T-helper 2 cell treated with Interferon-gamma antibody and Interleukin-4, amounts not matched to agents 100 ng/mL and 5 ng/mL, for 36 hours (primary cell): ENCODE results near the gene CANT1. TPM values are rescaled to one million over a fixed set of nuclear protein-coding genes. Genes with fewer than 3 reads are reported as not detected.
"Not testable (repeated sequence)": the region's sequence is repeated elsewhere in the genome, so short reads cannot be mapped to it uniquely, and the experiment has no call there.

Experiments
- intact Hi-C: fragments of 100-400 bp; cut with micrococcal nuclease; formaldehyde crosslinking; loops from one replicate; pipeline ENCODE4 v1.15.1; 2023
- total RNA-seq: library from RNA; stranded (reverse); gene quantifications from 2 replicates; pipeline ENCODE4 v1.2.3, GENCODE V29; 2022

CANT1 gene
- total RNA-seq, 1 donor from 2014 or later = 69.5 TPM

DNA sequence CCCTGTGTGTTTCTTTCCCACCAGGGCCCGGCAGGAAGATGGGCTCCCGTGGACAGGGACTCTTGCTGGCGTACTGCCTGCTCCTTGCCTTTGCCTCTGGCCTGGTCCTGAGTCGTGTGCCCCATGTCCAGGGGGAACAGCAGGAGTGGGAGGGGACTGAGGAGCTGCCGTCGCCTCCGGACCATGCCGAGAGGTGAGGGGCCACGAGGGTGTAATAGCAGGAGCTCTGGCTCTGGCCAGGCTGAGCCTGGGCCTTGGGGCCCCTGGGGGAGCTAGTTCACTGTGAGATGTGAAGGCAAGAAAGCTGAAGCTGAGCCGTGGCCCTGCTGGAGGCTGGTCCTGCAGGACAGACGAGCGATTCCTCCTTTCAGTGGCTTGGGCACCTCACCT, 34.4 kb upstream of the CANT1 start:
- intact Hi-C loops = no loop called here

DNA sequence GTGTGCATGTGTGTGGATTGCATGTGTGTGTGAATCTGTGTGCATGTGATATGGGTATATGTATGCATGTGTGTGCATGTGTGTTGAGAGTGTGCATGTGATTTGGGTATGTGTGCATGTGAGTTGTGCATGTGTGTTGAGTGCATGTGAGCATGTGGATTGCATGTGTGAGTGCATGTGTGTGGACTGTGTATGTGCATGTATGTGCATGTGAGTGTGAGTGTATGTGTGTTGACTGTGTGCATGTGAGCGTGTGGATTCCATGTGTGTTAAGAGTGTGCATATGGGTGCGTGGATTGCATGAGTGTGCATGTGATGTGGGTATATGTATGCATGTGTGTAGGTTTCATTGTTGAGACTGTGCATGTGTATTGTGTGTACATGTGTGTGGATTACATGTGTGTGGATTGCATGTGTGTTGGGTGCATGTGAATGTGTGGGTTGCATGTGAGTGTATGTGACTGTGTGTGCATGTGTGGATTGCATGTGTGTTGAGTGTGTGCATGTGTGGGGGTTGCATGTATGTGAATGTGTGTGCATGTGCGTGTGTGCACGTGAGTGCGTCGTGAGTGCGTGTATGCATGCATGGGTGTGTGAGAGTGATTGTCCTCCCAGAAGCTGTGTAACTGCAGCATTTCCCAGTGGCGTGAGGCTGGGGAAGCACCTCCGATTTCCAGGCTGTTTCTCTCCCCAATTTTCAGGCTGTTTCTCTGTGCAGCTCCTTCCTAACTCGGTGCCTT, 33.8 kb upstream of the CANT1 start:
- intact Hi-C loops = no loop called here

DNA sequence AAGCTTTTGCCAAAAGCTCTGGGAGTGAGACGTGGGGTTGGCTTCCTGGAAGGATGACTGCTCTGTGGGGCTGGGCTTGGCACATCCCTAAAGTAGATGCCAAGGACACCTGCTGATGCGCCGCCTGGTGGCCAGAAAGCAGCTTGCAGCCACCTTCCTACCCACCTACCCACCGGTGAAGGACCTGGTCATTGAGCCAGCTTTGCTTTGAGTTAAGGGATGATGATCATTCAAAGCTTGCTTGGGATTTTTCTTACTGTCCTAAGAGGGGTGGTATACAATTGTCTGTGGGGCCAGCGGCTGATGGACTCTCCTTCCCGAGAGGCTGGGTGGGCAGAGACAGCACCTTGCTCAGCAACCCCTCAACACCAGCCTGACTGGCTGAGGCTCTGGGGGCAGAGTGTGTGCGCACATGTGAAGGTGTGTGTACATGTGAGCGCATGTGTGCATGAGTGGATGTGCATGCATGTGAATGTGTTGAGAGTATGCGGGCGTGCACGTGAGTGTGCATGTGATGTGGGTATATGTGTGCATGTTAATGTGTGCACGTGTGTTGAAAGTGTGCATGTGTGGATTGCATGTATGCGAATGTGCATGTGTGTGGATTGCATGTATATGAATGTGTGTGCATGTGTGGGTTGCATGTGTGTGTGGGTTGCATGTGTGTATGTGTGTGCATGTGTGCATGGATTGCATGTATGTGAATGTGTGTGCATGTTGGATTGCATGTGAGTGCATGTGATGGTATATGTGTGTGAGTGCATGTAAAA, 33.0 kb upstream of the CANT1 start:
- intact Hi-C loops = loop anchor here (1.0 kb wide), 1 partner anchor 23 kb away; no protein-coding TSS in a partner anchor

DNA sequence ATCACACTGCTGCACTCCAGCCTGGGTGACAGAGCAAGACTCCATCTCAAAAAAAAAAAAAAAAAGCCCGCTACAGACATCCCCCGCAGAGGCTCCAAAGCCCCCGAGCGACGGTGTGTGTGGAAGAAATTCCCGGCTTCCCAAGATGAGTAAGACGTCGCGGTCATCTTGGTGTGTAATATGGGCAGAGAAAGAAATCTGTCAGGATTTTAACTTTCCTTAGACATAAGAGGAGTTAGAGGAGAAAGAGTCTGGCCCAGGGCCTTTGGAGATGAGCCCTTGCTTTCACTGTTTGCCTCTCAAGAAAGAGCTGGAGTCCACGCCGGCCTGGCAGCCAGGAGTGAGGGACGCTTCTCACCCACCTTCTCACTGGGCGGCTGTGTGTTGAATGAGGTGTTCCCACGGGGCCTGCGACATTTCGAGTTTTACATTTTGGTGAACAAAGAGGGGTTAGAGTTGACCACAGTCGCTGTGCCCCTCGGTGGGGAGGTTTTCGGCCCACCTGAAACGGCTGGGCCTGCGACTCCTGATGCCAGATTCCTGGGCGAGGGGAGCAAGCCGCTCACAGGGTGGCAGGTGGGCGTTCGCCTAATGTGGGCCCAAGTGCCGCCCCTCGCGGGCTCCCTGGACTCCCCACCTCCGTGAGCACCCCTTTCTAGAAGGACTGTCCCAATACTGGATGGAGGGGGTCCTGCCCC, 32.3 kb upstream of the CANT1 start:
- intact Hi-C loops = loop anchor here (1.0 kb wide), 1 partner anchor 23 kb away; no protein-coding TSS in a partner anchor

DNA sequence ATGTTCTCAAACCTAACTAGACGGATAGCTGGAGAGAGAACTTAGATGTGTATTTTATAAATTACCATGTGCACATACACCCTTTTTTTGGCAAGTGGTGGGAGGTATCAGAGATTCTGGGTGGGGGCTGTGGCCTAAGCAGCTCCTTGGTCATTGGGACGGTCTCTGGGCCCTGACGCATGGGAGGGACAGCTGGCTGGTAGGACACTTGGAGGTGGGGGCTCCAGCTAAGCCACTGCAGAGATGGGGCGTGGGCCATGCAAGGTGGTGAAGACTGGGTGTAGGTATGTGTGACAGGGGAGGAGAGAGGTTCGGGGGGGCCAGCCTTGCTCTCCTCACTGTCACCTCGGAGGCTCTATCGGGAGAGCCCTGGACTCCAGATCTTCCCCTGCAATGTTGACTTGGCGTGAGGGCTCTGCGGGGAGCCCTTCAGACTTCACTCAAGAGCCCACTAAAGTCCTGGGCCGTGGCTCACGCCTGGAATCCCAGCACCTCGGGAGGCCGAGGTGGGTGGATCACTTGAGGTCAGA, 31.5 kb upstream of the CANT1 start:
- intact Hi-C loops = no loop called here

DNA sequence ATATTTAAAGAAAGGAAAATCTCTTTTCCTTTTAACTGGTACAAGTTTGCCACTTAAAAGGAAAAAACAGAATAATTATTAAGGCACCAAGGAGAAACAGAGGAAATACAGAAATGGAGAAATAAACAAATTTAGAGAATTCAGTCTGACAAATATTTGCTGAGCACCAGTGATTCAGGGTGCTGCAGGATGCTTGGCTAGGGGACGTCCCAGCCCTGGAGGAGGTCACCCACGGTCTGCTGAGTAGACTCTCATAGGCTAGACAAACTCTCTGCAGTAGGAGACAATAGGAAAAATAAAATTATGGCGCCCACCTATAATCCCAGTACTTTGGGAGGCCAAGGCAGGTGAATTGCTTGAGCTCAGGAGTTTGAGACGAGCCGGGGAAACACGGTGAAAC, 30.3 kb upstream of the CANT1 start:
- intact Hi-C loops = no loop called here

DNA sequence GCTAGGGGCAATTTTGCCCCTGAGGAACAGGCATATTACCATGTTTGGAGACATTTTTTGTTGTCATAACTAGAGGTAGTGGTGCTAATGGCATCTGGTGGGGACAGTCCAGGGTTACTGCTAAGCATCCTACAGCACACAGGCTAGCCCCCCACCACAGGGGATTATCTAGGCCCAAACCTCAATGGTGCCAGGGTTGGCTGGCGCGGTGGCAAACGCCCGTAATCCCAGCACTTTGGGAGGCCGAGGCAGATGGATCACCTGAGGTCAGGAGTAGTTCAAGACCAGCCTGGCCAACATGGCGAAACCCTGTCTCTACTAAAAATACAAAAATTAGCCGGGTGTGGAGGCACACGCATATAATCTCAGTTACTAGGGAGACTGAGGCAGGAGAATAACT, 29.6 kb upstream of the CANT1 start:
- intact Hi-C loops = no loop called here

DNA sequence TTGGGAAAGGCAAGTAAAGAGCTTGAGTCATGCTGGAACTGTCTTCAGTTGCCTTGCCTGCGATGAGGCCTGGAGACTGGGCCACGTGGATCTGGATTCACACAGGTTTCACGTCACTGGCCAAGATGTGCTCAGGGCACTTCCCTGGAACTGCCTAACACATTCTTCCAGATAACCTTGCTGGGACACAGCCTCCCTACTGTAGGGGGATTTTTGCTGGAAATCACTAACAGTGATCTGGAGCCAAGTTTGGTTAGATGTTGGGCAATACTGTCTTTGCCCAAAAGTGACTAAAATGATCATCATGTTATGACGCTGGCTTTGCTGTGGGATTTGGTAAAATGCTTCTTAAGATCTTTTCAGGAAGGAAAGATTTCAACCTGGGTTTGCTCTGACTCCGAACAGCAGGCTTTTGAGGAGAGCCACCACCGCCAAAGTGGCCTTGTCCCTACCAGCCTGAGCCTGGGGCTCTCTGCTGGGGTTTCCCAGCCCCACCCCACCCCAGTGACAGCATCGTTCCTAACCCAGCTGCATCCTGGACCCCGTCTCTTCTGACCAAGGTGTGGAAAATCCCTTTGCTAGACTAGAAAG, 29.1 kb upstream of the CANT1 start:
- intact Hi-C loops = no loop called here

DNA sequence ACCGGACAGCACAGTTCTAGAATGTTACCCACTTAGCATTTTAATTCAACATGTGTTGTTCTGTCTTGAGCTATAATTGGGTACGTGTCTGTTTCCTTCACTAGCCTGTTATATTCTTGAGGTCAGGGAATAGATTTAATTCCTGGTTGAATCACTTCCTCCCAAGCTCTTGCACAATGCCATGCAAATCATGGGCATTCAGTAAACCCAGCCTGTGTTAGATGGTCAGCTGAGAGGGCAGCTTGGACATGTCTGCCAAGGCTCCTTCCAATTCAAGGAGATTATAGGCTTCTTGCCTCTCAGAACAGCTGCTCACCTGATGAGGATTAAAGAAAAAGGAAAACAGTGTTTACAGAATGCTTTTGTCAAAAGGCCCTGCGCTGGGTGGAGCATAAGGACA, 27.0 kb upstream of the CANT1 start:
- intact Hi-C loops = no loop called here

DNA sequence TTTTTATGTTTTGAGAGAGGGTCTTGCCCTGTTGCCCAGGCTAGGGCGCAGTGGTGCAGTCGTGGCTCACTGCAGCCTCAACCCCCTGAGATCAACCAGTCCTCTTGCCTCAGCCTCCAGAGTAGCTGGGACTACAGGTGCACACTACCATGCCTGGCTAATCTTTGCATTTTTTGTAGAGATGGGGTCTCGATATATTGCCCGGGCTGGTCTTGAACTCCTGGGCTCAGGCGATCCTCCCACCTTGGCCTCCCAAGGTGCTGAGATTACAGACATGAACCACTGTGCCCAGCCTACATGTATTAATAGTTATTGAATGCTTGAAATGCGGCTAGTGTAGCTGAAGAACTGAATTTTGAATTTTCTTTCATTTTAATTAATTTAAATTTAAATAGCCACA, 26.6 kb upstream of the CANT1 start:
- intact Hi-C loops = no loop called here

DNA sequence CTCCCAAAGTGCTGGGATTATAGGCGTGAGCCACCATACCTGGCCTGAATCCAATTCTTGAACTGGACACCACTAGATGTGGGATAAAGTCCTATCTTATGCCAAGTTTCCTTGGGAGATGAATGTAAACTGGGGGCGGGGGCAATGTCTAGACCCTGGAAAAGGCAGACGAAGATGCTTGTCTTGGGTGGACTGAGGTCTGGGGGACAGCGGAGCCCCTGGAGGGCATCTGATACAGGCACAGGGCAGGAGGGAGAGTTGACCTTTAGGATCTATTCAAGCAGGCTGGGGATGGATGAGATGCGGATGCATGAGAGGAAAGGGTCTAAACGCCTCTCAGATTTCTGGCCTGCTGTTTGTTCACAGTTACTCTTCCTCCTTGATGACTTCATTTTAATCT, 26.1 kb upstream of the CANT1 start:
- intact Hi-C loops = no loop called here

DNA sequence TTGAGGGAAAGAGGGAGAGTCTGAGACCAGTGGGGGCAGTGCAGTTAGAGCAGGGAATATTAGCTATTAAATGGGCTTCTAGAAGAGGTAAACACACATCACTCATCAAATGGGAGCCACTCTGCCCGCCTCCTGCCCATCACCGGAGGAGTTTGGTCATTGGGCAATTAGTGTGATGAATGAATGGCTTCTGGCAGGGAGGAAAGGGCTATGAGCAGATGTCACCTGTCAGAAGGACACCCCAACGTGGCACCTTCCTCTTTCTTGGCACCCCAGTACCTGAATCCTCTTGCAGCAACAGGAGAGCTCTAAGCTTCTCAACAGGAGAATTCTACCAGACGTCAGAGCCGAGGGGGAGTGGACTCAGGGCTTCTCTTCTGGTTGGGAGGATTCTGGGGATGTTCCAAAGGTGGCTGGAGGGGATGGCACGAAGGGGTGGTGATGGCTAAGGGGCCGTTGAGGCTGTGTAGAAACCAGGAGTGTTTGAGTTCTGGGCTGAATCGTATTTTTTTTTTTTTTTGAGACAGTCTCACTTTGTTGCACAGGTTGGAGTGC, 25.4 kb upstream of the CANT1 start:
- intact Hi-C loops = no loop called here

DNA sequence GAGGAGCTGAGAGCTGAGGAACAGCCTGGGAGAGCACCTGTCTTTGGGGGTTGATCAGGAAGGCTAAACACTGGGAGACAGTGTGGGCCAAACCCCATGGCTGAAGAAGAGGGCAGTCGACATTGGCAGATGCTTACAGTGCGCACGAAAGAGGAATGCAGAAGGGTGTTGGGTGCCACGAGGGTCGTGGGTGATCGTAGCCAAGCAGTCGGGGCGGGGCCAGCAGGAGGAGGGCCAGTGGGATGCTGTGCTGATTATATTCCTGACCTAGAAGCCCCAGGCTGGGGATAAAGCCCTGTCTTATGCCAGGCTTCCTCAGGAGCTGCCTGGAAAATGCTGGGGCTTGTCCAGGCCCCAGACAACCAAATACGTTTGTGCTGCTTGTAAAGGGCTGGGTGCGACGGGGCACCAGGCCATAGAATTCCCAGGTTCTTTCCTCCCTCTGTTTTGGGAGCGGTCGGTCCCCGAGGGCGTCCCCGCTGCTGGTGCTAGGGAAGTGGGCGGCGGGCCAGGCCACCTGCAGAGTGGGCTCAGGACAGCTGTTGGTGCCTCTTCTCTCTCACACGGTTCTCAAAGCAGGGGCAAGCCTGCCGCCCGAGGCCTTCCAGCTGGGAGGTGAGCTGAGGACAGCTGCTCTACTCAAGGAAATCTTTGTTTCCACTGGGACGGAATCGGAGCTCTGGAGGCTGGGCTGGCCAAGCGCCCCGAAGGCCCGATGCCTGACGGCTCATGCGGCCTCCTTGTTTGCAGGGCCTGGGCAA, 24.4 kb upstream of the CANT1 start:
- intact Hi-C loops = no loop called here

DNA sequence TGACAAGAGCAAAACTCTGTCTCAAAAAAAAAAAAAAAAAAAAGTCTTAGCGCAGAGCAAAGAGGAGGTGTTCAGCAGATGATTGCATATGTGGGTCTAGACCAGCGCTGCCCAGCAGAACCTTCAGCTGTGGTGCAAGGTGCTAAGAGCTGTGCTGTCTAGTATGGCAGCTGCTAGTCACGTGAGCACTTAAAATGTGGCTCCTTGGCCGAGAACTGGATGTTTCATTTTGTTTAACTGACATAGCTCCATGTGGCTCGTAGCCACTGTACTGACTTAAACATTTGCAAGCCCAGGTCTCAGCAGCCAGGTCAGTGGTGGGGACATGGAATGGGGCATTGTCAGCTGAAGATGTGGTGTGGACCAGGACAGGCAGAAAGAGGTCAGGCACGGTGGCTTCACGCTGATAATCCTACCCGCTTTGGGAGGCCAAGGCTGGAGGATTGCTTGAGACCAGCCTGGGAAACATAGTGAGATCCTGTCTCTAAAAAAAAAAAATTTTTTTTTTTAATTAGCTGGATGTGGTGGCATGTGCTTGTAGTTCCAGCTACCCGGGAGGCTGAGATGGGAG, 23.6 kb upstream of the CANT1 start:
- intact Hi-C loops = no loop called here

DNA sequence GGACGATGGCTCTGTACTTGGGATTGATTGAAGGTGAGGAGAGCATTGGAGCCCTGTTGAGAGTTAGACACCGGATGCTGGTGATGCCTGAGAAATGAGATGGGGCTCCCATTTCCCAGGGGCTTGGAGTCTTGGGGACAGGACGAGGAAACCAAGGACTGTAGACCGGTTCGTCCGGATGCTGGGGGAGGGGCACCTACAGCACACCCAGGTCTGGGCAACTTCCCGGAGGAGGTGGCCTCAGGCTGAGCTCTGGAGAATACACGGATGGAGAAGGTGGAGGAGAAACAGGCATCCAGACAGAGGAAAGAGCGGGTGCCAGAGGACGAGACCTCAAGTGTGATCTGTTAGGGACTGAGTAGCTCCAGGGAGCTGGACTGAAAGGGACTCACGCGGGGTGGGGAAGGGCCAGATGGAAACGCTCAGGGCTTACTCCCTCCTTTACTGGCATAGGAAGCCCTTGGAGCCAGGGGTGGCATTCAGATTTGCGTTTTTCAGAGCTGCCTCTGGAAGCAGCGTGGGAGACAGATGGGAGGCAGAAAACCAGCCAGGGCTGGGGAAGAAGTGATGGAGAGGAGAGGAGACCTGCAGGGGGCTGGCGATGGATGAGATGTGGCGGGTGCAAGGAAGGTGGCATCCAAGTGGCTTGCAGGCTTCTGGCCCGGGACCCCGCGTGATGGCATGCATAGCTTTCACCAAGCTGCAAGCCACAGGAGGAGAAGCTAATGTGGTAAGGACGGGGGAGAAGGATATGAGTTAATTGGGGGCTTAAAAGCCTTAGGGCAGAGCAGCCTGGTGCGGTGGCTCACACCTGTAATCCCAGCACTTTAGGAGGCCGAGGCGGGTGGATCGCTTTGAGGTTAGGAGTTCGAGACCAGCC, 22.7 kb upstream of the CANT1 start:
- intact Hi-C loops = no loop called here

DNA sequence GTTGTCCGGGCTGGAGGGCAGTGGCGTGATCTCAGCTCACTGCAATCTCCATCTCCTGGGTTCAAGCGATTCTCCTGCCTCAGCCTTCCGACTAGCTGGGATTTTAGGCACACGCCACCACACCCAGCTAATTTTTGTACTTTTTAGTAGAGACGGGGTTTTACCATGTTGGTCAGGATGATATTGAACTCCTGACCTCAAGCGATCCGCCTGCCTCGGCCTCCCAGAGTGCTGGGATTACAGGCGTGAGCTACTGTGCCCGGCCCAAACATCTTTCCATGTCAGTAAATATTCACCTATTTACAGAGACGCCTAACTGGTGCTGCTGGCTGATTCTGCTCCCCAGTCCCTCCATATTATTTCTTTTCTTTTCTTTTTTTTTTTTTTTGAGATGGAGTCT, 21.1 kb upstream of the CANT1 start:
- intact Hi-C loops = not testable (repeated sequence)

DNA sequence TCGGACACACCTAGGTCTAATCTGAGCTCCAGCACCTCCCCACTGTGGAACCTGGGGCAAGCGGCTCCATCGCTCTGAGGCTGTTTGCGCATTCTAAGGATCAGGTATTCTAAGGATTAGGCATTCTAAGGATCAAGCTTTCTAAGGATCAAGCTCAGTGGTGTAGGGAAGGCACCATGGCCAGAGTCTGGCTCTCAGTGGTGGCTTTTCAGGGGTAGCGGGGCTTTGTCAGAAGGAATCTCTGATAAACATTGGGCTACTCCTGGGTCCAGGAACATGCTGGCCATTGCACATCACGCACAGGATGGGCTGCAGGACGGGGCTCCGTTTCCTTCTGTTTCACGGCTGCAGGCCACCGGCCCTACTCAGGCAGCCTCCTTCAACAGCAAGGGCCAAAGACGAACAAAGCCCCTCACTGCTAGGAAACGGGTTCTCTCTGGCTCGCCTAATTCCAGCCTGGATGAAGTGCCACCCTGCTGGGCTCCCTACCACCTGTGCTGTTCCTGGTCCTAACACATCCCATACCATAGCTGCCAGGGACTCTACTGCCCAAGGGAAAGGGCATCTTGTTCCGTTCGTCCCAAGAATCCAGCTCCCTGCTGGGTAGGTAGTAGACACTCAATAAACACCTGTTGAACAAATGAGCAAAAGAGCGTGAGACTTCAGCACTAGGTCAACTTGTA, 19.9 kb upstream of the CANT1 start:
- intact Hi-C loops = no loop called here

DNA sequence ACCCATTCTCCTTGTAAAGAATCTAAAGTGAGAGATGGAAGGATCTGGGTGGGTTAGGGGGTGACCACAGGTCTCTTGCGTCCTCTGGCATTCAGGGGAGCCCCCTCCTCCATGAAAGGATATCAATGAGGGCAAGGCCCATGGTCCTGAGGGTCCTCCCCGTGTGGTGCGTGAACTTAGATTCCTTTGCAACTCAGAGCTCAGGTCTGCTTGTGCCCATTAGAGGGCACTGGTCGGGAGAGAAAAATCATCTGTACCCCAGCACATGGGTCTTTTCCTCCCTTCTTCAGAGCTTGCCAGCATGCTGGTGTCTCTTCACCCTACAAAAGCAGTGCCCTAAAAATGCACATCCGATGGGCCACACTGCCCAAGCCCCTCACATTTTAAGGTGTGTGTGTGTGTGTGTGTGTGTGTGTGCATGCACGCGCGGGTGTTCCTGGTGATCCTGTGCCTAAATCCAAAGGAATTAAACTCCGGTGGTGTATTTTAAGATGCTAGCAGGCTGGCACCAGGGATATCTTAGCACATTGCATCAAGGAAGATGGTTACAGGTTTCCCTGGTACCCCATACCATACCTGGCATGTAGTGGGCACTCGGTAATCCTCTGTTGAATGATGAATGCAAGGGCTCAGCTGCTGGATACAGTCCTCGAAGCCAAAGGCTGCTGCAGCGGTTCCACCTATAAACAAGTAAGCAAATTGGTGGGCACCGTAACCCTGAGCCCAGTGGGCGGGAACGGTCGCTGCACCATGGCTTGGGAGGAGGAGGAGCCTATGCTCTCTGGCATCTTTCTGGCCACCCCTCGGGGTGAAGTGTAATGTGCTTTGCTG, 19.1 kb upstream of the CANT1 start:
- intact Hi-C loops = no loop called here
